ENCODE results near the gene SIPA1L3.

The SIPA1L3 gene

GRCh38 chr19:38165335-38165734 is 258.3 kb downstream of the SIPA1L3 start:
- Histone ChIP-seq H3K4me2 (ENCODE audit: low read depth, low read length, poor library complexity, severe bottlenecking) (no peak overlapping the region), H3K9me3 (ENCODE audit: insufficient read depth, low read length) (no peaks in the 10 kb centered on the region), H3K9me2 (replicated peaks; ENCODE audit: insufficient read depth, low read length) (no peaks in the 10 kb centered on the region), H3F3A (ENCODE audit: insufficient read depth) (no peaks in the 10 kb centered on the region), H3K79me2 (ENCODE audit: insufficient read depth, low read length) (no peaks in the 10 kb centered on the region), H3K4me3 (ENCODE audit: insufficient read depth, low read length, poor library complexity, severe bottlenecking) (no peak overlapping the region), H3K9ac (ENCODE audit: low read length) (no peak overlapping the region), H3K27me3 (ENCODE audit: low read length) (no peaks in the 10 kb centered on the region), H3K27ac (ENCODE audit: low read depth, low read length) (no peak overlapping the region), H4K20me1 (ENCODE audit: low read depth, low read length) (no peaks in the 10 kb centered on the region), H3K36me3 (ENCODE audit: low read length) (peaks cover 19% of the 10 kb centered on the region; the same call in 1 of the 2 replicates), H2AFZ (ENCODE audit: low read depth, low read length, severe bottlenecking) (no peak overlapping the region)
- TF ChIP-seq CTCF (IDR thresholded peaks at IDR 0.05; ENCODE audit: insufficient read depth, low read length, poor library complexity, severe bottlenecking): no peak
- no peak for TF ChIP-seq EZH2phosphoT487 (conservative IDR thresholded peaks at IDR 0.05; ENCODE audit: low read length)

GRCh38 chr19:38168637-38169036 is 261.6 kb downstream of the SIPA1L3 start:
- H3K4me3 ChIP-seq (ENCODE audit: insufficient read depth, low read length, poor library complexity, severe bottlenecking): no peak overlapping the region
- H3K9ac ChIP-seq (ENCODE audit: low read length): no peak overlapping the region
- H3K79me2 ChIP-seq (ENCODE audit: insufficient read depth, low read length): no peaks in the 10 kb centered on the region
- H3K36me3 ChIP-seq (ENCODE audit: low read length): 0 out of 2 replicates have a peak, but pooled peaks cover 3% of the 10 kb centered on the region
- no peaks in the 10 kb centered on the region for H3K9me3 ChIP-seq (ENCODE audit: insufficient read depth, low read length)
- no peaks in the 10 kb centered on the region for H4K20me1 ChIP-seq (ENCODE audit: low read depth, low read length)
- TF ChIP-seq EZH2phosphoT487 (conservative IDR thresholded peaks at IDR 0.05; ENCODE audit: low read length): no peak
- no peak overlapping the region for H3K27ac ChIP-seq (ENCODE audit: low read depth, low read length)
- no peaks in the 10 kb centered on the region for H3F3A ChIP-seq (ENCODE audit: insufficient read depth)
- H3K4me2 ChIP-seq (ENCODE audit: low read depth, low read length, poor library complexity, severe bottlenecking): no peak overlapping the region
- H3K27me3 ChIP-seq (ENCODE audit: low read length): no peaks in the 10 kb centered on the region
- no peaks in the 10 kb centered on the region for H3K9me2 ChIP-seq (replicated peaks; ENCODE audit: insufficient read depth, low read length)
- H2AFZ ChIP-seq (ENCODE audit: low read depth, low read length, severe bottlenecking): no peak overlapping the region

GRCh38 chr19:38170334-38170733 is 263.3 kb downstream of the SIPA1L3 start:
- Histone ChIP-seq H3K9me3 (ENCODE audit: insufficient read depth, low read length) (no peaks in the 10 kb centered on the region), H2AFZ (ENCODE audit: low read depth, low read length, severe bottlenecking) (no peak overlapping the region), H3K4me3 (ENCODE audit: insufficient read depth, low read length, poor library complexity, severe bottlenecking) (no peak overlapping the region), H3F3A (ENCODE audit: insufficient read depth) (no peaks in the 10 kb centered on the region), H3K9me2 (replicated peaks; ENCODE audit: insufficient read depth, low read length) (no peaks in the 10 kb centered on the region), H3K9ac (ENCODE audit: low read length) (no peak overlapping the region), H3K36me3 (ENCODE audit: low read length) (0 out of 2 replicates have a peak, but pooled peaks cover 3% of the 10 kb centered on the region), H3K79me2 (ENCODE audit: insufficient read depth, low read length) (no peaks in the 10 kb centered on the region), H4K20me1 (ENCODE audit: low read depth, low read length) (no peaks in the 10 kb centered on the region), H3K27ac (ENCODE audit: low read depth, low read length) (no peak overlapping the region), H3K27me3 (ENCODE audit: low read length) (no peaks in the 10 kb centered on the region), H3K4me2 (ENCODE audit: low read depth, low read length, poor library complexity, severe bottlenecking) (no peak overlapping the region)
- TF ChIP-seq EZH2phosphoT487 (conservative IDR thresholded peaks at IDR 0.05; ENCODE audit: low read length) (no peak), CTCF (IDR thresholded peaks at IDR 0.05; ENCODE audit: insufficient read depth, low read length, poor library complexity, severe bottlenecking) (no peak)

- Histone ChIP-seq H3K4me3 (ENCODE audit: insufficient read depth, low read length, poor library complexity, severe bottlenecking) (no peak overlapping the region), H3K9ac (ENCODE audit: low read length) (no peak overlapping the region)
Measured at GRCh38 chr19:38172001-38172400, 265.0 kb downstream of the SIPA1L3 start.

More at GRCh38 chr19:38172001-38172400, 265.0 kb downstream of the SIPA1L3 start:
- H3K27ac ChIP-seq (ENCODE audit: low read depth, low read length): no peak overlapping the region
- no peak overlapping the region for H2AFZ ChIP-seq (ENCODE audit: low read depth, low read length, severe bottlenecking)
- H3K9me2 ChIP-seq (replicated peaks; ENCODE audit: insufficient read depth, low read length): no peaks in the 10 kb centered on the region
- H3K36me3 ChIP-seq (ENCODE audit: low read length): 0 out of 2 replicates have a peak, but pooled peaks cover 3% of the 10 kb centered on the region
- no peak for TF ChIP-seq CTCF (IDR thresholded peaks at IDR 0.05; ENCODE audit: insufficient read depth, low read length, poor library complexity, severe bottlenecking)
- no peak for TF ChIP-seq EZH2phosphoT487 (conservative IDR thresholded peaks at IDR 0.05; ENCODE audit: low read length)
- no peaks in the 10 kb centered on the region for H3K27me3 ChIP-seq (ENCODE audit: low read length)
- H3K79me2 ChIP-seq (ENCODE audit: insufficient read depth, low read length): no peaks in the 10 kb centered on the region
- H3K9me3 ChIP-seq (ENCODE audit: insufficient read depth, low read length): no peaks in the 10 kb centered on the region
- no peaks in the 10 kb centered on the region for H3F3A ChIP-seq (ENCODE audit: insufficient read depth)
- H4K20me1 ChIP-seq (ENCODE audit: low read depth, low read length): no peaks in the 10 kb centered on the region
- H3K4me2 ChIP-seq (ENCODE audit: low read depth, low read length, poor library complexity, severe bottlenecking): no peak overlapping the region

Data from SU-DHL-6 (cell line).